Measurements from ENCODE around the gene SLC9A7.

Gene SLC9A7

DNA sequence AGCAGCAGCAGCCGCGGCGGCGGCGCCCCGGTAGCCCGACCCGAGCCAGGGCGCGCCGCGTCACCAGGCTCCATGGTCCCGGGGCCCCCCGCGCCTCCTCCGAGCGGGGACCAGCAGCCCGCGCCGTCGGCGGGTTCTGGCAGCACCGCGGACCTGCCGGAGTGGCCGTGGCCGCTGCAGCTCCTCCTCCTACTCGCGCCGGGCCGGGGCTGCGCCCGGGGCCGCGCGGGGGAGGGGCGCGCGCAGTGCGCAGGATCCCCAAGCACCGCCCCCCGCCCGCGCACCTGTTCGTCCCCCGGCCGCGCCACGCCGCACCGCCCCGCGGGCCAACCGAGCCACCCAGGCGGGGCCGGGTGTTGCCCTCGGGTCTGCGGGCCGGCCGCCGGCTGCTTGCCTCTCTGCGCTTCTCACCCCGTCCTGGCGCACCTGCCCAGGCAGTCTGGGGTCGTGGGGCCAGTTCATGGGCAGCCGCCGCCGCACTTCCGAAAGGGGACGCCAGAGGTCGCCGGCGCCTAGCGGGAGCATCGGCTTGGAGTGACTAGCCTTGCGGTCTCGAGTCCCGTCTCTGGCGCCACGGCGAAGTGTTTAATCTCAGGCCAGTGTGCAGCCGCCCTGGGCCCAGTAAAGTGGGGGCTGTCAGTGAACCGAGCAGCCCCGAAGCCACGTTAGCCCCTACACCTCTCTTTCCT lies at the start of gene SLC9A7:
SLC9A7 (minus strand) TSS at position 163 of the 689 bp plus-strand sequence; CDS start at position 74, 89 bp downstream.
- 0 out of 2 replicates have a peak, but pooled peaks cover 5% of the 10 kb centered on the region for H3K4me1 ChIP-seq (ENCODE audit: low read length)
- H3K9me2 ChIP-seq (replicated peaks; ENCODE audit: insufficient read depth, low read length): no peaks in the 10 kb centered on the region
- TF ChIP-seq EZH2phosphoT487 (IDR thresholded peaks at IDR 0.05; ENCODE audit: low read length) (no peak), EZH2 (optimal IDR thresholded peaks at IDR 0.05; ENCODE audit: low read depth, low read length) (no peak)
- TF ChIP-seq, protein P1, sequence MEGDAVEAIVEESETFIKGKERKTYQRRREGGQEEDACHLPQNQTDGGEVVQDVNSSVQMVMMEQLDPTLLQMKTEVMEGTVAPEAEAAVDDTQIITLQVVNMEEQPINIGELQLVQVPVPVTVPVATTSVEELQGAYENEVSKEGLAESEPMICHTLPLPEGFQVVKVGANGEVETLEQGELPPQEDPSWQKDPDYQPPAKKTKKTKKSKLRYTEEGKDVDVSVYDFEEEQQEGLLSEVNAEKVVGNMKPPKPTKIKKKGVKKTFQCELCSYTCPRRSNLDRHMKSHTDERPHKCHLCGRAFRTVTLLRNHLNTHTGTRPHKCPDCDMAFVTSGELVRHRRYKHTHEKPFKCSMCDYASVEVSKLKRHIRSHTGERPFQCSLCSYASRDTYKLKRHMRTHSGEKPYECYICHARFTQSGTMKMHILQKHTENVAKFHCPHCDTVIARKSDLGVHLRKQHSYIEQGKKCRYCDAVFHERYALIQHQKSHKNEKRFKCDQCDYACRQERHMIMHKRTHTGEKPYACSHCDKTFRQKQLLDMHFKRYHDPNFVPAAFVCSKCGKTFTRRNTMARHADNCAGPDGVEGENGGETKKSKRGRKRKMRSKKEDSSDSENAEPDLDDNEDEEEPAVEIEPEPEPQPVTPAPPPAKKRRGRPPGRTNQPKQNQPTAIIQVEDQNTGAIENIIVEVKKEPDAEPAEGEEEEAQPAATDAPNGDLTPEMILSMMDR (IDR thresholded peaks at IDR 0.05; ENCODE audit: low read length): peak; percentile 63
- peak within 1 kb of the TSS; percentile 60 for H3K4me3 ChIP-seq (ENCODE audit: low read length)
- H3K4me2 ChIP-seq (ENCODE audit: low read depth, low read length): peak within 1 kb of the TSS; percentile 90
- H3K27ac ChIP-seq (ENCODE audit: low read length): no peak within 1 kb of the TSS
- no peaks in the 10 kb centered on the region for H3K36me3 ChIP-seq (replicated peaks; ENCODE audit: insufficient read depth, low read length)
- H3K79me2 ChIP-seq (ENCODE audit: low read length): no peaks in the 10 kb centered on the region
- H3K9me3 ChIP-seq (replicated peaks; ENCODE audit: insufficient read depth, low read length): no peaks in the 10 kb centered on the region
- peak within 1 kb of the TSS; percentile 29; the same call in 1 of the 2 replicates for H3K9ac ChIP-seq (ENCODE audit: low read length)
- peak within 1 kb of the TSS; percentile 87; the same call in 1 of the 2 replicates for H2AFZ ChIP-seq (ENCODE audit: low read length)
- H3F3A ChIP-seq (ENCODE audit: insufficient read depth, low read length): peaks cover 3% of the 10 kb centered on the region; the same call in 1 of the 2 replicates
- peak; percentile 68 for DNase-seq
- H4K20me1 ChIP-seq (ENCODE audit: insufficient read depth, low read length): no peaks in the 10 kb centered on the region
- H3K27me3 ChIP-seq (replicated peaks; ENCODE audit: insufficient read depth, low read length): no peaks in the 10 kb centered on the region

DNA sequence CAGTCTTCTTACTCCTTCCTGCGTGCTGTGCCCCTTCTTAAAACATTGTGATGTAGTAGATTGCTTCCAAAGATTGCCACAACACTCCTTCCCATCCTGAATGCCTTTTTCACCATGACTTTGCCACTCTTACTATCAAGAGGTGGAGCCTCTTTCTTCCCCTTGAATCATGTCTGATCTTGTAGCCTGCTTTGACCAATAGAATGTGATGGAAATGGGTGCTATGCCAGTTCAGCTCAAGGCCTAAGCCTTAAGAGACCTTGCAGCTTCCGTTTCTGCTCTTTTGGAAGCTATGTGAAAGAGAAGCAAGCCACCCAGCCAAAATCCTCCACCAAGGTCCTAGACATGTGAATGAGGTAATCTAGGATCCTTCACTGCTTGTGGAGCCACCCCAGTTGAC lies 46.4 kb upstream of the SLC9A7 start:
- Histone ChIP-seq H3K36me3 (replicated peaks; ENCODE audit: insufficient read depth, low read length) (no peaks in the 10 kb centered on the region), H3K9me2 (replicated peaks; ENCODE audit: insufficient read depth, low read length) (no peaks in the 10 kb centered on the region)
- TF ChIP-seq EZH2 (optimal IDR thresholded peaks at IDR 0.05; ENCODE audit: low read depth, low read length) (no peak), EZH2phosphoT487 (IDR thresholded peaks at IDR 0.05; ENCODE audit: low read length) (no peak)
- TF ChIP-seq, protein P1 (IDR thresholded peaks at IDR 0.05; ENCODE audit: low read length): no peak

DNA sequence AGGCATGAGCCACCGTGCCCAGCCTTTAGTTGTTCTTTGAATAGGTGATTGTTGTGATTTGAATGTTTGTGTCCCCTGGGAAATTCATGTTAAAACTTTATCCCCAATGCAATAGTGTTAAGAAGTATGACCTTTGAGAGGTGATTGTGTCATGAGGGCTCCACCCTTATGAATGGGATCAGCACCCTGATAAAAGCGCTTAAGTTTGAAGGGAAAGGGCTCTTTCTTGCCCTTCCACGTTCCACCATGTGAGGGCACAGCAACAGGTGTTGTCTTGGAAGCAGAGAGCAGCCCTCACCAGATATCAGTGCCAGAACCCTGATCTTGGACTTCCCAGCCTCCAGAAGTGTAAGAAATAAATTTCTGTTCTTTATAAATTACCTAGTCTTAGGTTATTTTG lies 44.2 kb upstream of the SLC9A7 start:
- Histone ChIP-seq H3K4me2 (ENCODE audit: low read depth, low read length) (no peak overlapping the region), H3K9ac (ENCODE audit: low read length) (no peak overlapping the region), H4K20me1 (ENCODE audit: insufficient read depth, low read length) (no peaks in the 10 kb centered on the region), H3K4me1 (ENCODE audit: low read length) (no peaks in the 10 kb centered on the region), H3K36me3 (replicated peaks; ENCODE audit: insufficient read depth, low read length) (no peaks in the 10 kb centered on the region), H2AFZ (ENCODE audit: low read length) (no peak overlapping the region), H3K9me2 (replicated peaks; ENCODE audit: insufficient read depth, low read length) (no peaks in the 10 kb centered on the region), H3K79me2 (ENCODE audit: low read length) (no peaks in the 10 kb centered on the region), H3K9me3 (replicated peaks; ENCODE audit: insufficient read depth, low read length) (no peaks in the 10 kb centered on the region), H3K27me3 (replicated peaks; ENCODE audit: insufficient read depth, low read length) (no peaks in the 10 kb centered on the region), H3K4me3 (ENCODE audit: low read length) (no peak overlapping the region), H3K27ac (ENCODE audit: low read length) (no peak overlapping the region), H3F3A (ENCODE audit: insufficient read depth, low read length) (no peaks in the 10 kb centered on the region)
- no peak for DNase-seq
- TF ChIP-seq EZH2 (optimal IDR thresholded peaks at IDR 0.05; ENCODE audit: low read depth, low read length) (no peak), EZH2phosphoT487 (IDR thresholded peaks at IDR 0.05; ENCODE audit: low read length) (no peak)
- TF ChIP-seq, protein P1 (IDR thresholded peaks at IDR 0.05; ENCODE audit: low read length): 0 out of 2 replicates have a peak, but pooled peaks have one; percentile 14

More for the DNA sequence above, 46.4 kb upstream of the SLC9A7 start:
- no peak for DNase-seq
- H3K27ac ChIP-seq (ENCODE audit: low read length): no peak overlapping the region
- no peaks in the 10 kb centered on the region for H3K4me1 ChIP-seq (ENCODE audit: low read length)
- no peaks in the 10 kb centered on the region for H3K9me3 ChIP-seq (replicated peaks; ENCODE audit: insufficient read depth, low read length)
- H3K9ac ChIP-seq (ENCODE audit: low read length): no peak overlapping the region
- H3K79me2 ChIP-seq (ENCODE audit: low read length): no peaks in the 10 kb centered on the region
- H3K4me3 ChIP-seq (ENCODE audit: low read length): no peak overlapping the region
- no peaks in the 10 kb centered on the region for H4K20me1 ChIP-seq (ENCODE audit: insufficient read depth, low read length)
- no peaks in the 10 kb centered on the region for H3K27me3 ChIP-seq (replicated peaks; ENCODE audit: insufficient read depth, low read length)
- H2AFZ ChIP-seq (ENCODE audit: low read length): no peak overlapping the region
- no peaks in the 10 kb centered on the region for H3F3A ChIP-seq (ENCODE audit: insufficient read depth, low read length)
- no peak overlapping the region for H3K4me2 ChIP-seq (ENCODE audit: low read depth, low read length)

All from MM.1S (cell line).